Ovary (tissue), 9 donors: ENCODE results near the gene SOX15. TPM values are rescaled to one million over a fixed set of nuclear protein-coding genes. Genes with fewer than 3 reads are reported as not detected.
A peak's percentile ranks its signal among the peaks of the same experiment; 100 is the strongest.

Experiments
- DNase-seq, 5 donors: peaks; one replicate each; pipeline ENCODE4 v3.0.0-alpha.2; 2019 to 2020
- H3K27ac ChIP-seq, 2 donors: fragments of 200-600 bp; one replicate each; pipeline versions ENCODE4 v1.5.1 to v1.8.0; 2019 to 2022
- H3K27me3 ChIP-seq: fragments of 200-600 bp; one replicate; pipeline ENCODE4 v1.8.0; 2022
- H3K36me3 ChIP-seq: fragments of 200-600 bp; sonication (generic); one replicate; pipeline ENCODE4 v1.5.1; 2019
- H3K4me1 ChIP-seq: one replicate; pipeline ENCODE4 v1.8.1; 2013; ENCODE audit warnings: mild to moderate bottlenecking, moderate library complexity; ENCODE audit not compliant: insufficient read depth
- H3K4me3 ChIP-seq: fragments of 200-600 bp; sonication (generic); one replicate; pipeline ENCODE4 v1.5.1; 2017
- H3K9me3 ChIP-seq, 2 donors: fragments of 200-600 bp in 1 of 2; sonication (generic) in 1 of 2; one replicate each; pipeline versions ENCODE4 v1.5.1 to v1.8.1; 2013 to 2019; ENCODE audit warnings: mild to moderate bottlenecking in 1 of 2, moderate library complexity in 1 of 2
- CTCF ChIP-seq, 3 donors: fragments of 450-650 bp in 2 of 3; fragments of 200-600 bp in 1 of 3; IDR thresholded peaks; one replicate each; pipeline versions ENCODE4 v1.5.1 to v1.8.0; 2016 to 2022; ENCODE audit warnings: antibody characterized with exemption in 3 of 3, mild to moderate bottlenecking in 1 of 3
- EP300 ChIP-seq: sonication (generic); formaldehyde crosslinking; IDR thresholded peaks from one replicate; pipeline ENCODE4 v1.6.1; 2017; ENCODE audit warnings: antibody characterized with exemption
- POLR2A ChIP-seq: fragments of 450-650 bp; IDR thresholded peaks from one replicate; pipeline ENCODE4 v1.6.1; 2017; ENCODE audit warnings: antibody characterized with exemption, mild to moderate bottlenecking, moderate library complexity
- WGBS, 3 donors: extraction: QIAGEN DNeasy Blood & Tissue Kit in 1 of 3; methylation state at CpG; one replicate each; pipeline versions ENCODE4 v1.1.5 to v1.1.7; 2013 to 2017; 5-methylcytosine and 5-hydroxymethylcytosine counted together
- intact Hi-C, 4 donors: fragments of 100-400 bp; cut with DNase I; formaldehyde crosslinking; loops; one replicate each; pipeline versions ENCODE4 v1.11.0 to v1.15.1; 2022 to 2023
- polyA plus RNA-seq, 2 donors: library from polyadenylated mRNA; stranded (reverse); fragments of 200-250 nt in 1 of 2; fragments of 350-450 nt in 1 of 2; fragmentation: Illumina TruSeq in 1 of 2; extraction: RNeasy Lipid Tissue Mini Kit (QIAGEN cat#74804) in 1 of 2; gene quantifications; one replicate each; pipeline ENCODE4 v1.2.3, GENCODE V29; 2013 to 2014
- total RNA-seq, 7 donors: library from RNA; depleted of rRNA in 2 of 7; stranded (reverse); fragments of >200 nt in 2 of 7; fragmentation: NEBNext Ultra II Directional in 3 of 7; extraction: Animal tissue kit (Norgen Biotek cat#: 25700) in 3 of 7; gene quantifications; one replicate each; pipeline versions ENCODE4 v1.1.0 to v1.2.4, GENCODE V29; 2016 to 2023
- donor health status: DM: no; HTN: no; CAD: no; lungs with moderate emphysema.
- donor health status: DM: no; HTN: no; CAD: no.
- donor health status: Bipolar disorder and iron deficiency.
- donor health status: DM: yes; HTN: yes; CAD: no.
- donor health status: DM: no; HTN: no; CAD: no.
- donor health status: DM: yes; HTN: yes; CAD: no.

The SOX15 gene
- total and polyA plus RNA-seq, 9 donors = 2.7 to 17.3 (median 9.6) TPM

DNA sequence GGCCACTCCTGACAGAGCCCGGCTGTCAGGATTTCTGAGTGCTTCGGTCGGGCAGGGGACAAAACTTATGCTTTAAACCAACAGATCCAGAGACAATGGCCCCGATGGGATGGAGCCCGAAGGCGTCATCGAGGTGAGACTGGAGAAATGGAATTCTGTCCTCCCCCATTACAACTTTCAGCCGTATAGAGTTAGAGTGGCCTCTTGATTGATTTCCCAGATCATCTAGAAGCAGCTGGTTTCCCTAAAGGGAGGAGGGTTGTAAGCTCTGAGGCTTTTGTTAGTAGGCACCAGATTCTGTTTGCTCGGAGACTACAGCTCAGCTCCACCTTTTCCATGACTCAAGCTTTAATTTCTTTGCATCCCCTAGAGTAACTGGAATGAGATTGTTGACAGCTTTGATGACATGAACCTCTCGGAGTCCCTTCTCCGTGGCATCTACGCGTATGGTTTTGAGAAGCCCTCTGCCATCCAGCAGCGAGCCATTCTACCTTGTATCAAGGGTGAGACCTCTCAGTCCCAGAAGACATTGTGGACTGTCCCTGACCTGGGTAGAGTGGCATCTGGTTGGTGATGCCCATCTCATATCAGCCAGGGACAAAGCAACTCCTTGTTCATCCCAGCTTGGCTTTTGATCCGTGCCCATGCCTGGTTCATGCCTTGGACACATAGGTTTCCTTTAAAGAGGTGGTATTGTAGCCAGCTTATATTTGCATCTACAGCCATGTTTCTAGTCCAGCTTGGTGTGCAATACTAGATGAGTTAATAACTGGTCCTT, 15.5 kb downstream of the SOX15 start:
- Histone ChIP-seq H3K4me3 (peak overlapping the region; percentile 100), H3K9me3 (no peaks in the 10 kb centered on the region), H3K27ac (peak overlapping the region; percentile 94 to 97), H3K27me3 (no peaks in the 10 kb centered on the region), H3K4me1 (peaks cover 3% of the 10 kb centered on the region), H3K36me3 (no peaks in the 10 kb centered on the region)
- no peak for DNase-seq
- 11 to 17% (median 11%) methylated on average over 15 of the region's 15 CpGs for WGBS, 3 donors
- intact Hi-C loops = loop anchor here in 1 of 4 donors (5.0 kb wide), 2 partner anchors 113 to 267 kb away; partner anchors contain the start of genes EIF5A, TP53 and WRAP53
- TF ChIP-seq POLR2A = no peak
- TF ChIP-seq CTCF (IDR thresholded peaks at IDR 0.05) = no peak
- TF ChIP-seq EP300 = no peak

DNA sequence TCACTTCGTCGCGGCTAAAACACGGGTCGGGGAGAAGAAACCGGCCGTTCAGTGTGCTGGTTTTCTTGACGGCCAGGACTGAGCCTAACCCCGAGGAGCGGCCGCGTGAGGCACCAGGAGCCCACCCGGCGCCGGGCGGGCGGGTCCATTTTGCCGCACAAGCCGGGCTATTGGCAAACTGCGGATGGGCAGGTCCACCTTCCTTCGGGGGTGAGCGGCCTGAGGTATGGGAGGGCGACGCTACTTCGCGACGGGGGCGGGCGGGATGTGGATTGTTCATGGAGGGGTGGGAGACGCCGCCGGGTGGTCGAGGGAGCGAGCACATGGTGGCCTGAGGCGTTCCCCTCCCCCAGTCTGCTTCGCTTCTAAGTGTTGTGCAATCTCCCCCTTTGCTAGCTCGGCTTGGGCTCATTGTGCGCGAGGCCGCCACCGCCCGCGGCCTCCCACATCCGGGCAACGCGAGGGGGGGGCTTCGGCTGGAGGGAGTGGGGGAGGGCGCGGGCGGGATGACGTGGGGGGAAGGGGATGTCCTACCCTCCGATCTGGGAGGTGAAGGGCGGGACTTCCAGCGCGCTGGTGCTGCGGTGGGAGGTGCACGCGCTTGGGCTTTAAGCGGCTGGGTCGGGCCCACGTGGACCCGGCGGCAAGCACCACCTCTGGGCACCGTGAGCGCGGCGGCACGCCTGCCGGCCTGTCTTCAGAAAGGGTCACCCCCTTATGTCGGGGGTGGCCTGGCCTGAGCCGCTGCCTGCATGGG, 16.4 kb downstream of the SOX15 start:
- Histone ChIP-seq H3K36me3 (no peaks in the 10 kb centered on the region), H3K4me1 (peaks cover 3% of the 10 kb centered on the region), H3K4me3 (peak overlapping the region; percentile 100), H3K27ac (peak overlapping the region; percentile 94 to 97), H3K27me3 (no peaks in the 10 kb centered on the region), H3K9me3 (no peaks in the 10 kb centered on the region)
- 0 to 1% (median 0%) methylated on average over 49 to 71 of the region's 71 CpGs for WGBS, 3 donors
- intact Hi-C loops = loop anchor here in 1 of 4 donors (5.0 kb wide), 2 partner anchors 114 to 266 kb away; partner anchors contain the start of genes EIF5A, TP53 and WRAP53
- peak; percentile 89 to 92 (median 91) for DNase-seq
- peak; percentile 16 for TF ChIP-seq POLR2A
- no peak for TF ChIP-seq CTCF (IDR thresholded peaks at IDR 0.05)
- peak; percentile 65 for TF ChIP-seq EP300

GRCh38 chr17:7572588-7573323, 17.1 kb downstream of the SOX15 start:
- WGBS, 3 donors = 0 to 1% (median 1%) methylated on average over 58 to 73 of the region's 73 CpGs
- intact Hi-C loops = loop anchor here in 1 of 4 donors (5.0 kb wide), 2 partner anchors 115 to 265 kb away; partner anchors contain the start of genes EIF5A, TP53 and WRAP53
- Histone ChIP-seq H3K27ac (peak overlapping the region; percentile 94 to 97), H3K27me3 (no peaks in the 10 kb centered on the region), H3K4me1 (peaks cover 3% of the 10 kb centered on the region), H3K36me3 (no peaks in the 10 kb centered on the region), H3K9me3 (no peaks in the 10 kb centered on the region), H3K4me3 (peak overlapping the region; percentile 100)
- peak; percentile 99 to 100 (median 100) for DNase-seq
- TF ChIP-seq POLR2A (peak; percentile 96), CTCF (IDR thresholded peaks at IDR 0.05) (peak in 1 of 3 donors; percentile 37), EP300 (peak; percentile 74)

DNA sequence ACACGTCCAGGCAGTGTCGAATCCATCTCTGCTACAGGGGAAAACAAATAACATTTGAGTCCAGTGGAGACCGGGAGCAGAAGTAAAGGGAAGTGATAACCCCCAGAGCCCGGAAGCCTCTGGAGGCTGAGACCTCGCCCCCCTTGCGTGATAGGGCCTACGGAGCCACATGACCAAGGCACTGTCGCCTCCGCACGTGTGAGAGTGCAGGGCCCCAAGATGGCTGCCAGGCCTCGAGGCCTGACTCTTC, 17.6 kb downstream of the SOX15 start:
- TF ChIP-seq CTCF (IDR thresholded peaks at IDR 0.05) (no peak), EP300 (no peak), POLR2A (no peak)
- Histone ChIP-seq H3K4me1 (peaks cover 3% of the 10 kb centered on the region), H3K9me3 (no peaks in the 10 kb centered on the region), H3K36me3 (no peaks in the 10 kb centered on the region), H3K27me3 (no peaks in the 10 kb centered on the region), H3K4me3 (peak overlapping the region; percentile 37), H3K27ac (peak overlapping the region; percentile 44 to 94)
- intact Hi-C loops = loop anchor here in 1 of 4 donors (5.0 kb wide), 2 partner anchors 115 to 265 kb away; partner anchors contain the start of genes EIF5A, TP53 and WRAP53
- 0 to 1% (median 0%) methylated on average over 11 of the region's 11 CpGs for WGBS, 3 donors
- DNase-seq = no peak
